HT1080 (cell line): ENCODE measurements around the gene PWP2. TPM values are rescaled to one million over a fixed set of nuclear protein-coding genes. Genes with fewer than 3 reads are reported as not detected.
"Not testable (repeated sequence)": the region's sequence is repeated elsewhere in the genome, so short reads cannot be mapped to it uniquely, and the experiment has no call there.

Experiments
- DNase-seq: peaks from one replicate; pipeline ENCODE4 v3.0.0-alpha.2; 2015; ENCODE audit warnings: low read depth
- total RNA-seq: library from RNA; depleted of rRNA; stranded (reverse); fragments of >200 nt; shearing (Covaris generic); gene quantifications from 2 replicates; pipeline ENCODE4 v1.2.3, GENCODE V29; 2014

Gene PWP2
- total RNA-seq, 1 experiment from 2014 or later = 7.7 TPM

DNA sequence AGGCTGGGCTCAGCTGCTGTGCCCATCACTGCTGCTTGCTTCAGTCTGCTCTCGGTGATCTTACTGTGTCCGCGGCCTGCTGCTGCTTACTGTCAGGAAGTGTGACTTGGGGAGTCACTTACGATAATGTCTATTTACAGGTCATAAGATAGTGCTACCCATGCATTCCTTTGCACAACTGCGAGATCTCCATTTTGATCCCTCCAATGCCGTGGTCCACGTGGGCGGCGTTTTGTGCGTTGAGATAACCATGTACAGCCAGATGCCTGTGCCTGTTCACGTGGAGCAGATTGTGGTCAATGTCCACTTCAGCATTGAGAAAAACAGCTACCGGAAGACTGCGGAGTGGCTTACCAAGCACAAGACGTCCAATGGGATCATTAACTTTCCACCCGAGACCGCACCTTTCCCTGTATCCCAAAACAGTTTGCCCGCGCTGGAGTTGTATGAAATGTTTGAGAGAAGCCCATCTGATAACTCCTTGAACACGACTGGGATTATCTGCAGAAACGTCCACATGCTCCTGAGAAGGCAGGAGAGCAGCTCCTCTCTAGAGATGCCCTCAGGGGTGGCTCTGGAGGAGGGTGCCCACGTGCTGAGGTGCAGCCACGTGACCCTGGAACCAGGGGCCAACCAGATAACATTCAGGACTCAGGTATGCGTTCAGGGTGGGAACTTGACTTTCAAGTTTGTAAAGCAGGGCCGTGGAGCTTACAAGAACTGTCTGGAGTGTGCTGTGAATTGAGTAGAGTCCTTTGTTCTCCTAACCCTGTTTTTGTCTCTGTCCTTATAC lies 24.4 kb upstream of the PWP2 start:
- no peak for DNase-seq

DNA sequence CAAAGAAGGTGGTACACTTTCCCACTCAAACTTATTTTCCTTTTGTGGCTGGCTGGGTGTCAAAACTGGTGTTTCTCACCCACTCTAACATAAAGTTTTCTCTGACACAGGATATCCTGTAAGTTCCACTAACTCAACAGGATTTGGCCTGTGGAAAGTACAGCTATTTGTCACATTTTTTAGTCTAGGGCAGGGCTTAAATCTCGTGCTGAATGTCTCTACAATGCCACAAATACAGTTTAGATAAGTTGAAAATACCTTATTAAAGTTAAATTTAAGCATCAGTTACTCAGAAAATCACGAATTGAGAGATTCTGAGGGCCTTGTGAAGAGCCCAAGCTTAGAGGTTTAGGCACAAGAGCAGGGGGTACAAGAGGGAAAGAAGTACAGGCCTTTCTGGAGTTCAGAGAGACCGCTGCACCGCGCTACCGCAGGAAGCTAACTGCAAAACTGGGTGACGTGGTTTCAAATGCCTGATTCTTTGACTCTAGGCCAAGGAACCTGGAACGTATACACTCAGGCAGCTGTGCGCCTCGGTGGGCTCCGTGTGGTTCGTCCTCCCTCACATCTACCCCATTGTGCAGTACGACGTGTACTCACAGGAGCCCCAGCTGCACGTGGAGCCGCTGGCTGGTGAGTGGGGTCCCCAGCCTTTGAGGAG lies 23.4 kb upstream of the PWP2 start:
- no peak for DNase-seq

DNA sequence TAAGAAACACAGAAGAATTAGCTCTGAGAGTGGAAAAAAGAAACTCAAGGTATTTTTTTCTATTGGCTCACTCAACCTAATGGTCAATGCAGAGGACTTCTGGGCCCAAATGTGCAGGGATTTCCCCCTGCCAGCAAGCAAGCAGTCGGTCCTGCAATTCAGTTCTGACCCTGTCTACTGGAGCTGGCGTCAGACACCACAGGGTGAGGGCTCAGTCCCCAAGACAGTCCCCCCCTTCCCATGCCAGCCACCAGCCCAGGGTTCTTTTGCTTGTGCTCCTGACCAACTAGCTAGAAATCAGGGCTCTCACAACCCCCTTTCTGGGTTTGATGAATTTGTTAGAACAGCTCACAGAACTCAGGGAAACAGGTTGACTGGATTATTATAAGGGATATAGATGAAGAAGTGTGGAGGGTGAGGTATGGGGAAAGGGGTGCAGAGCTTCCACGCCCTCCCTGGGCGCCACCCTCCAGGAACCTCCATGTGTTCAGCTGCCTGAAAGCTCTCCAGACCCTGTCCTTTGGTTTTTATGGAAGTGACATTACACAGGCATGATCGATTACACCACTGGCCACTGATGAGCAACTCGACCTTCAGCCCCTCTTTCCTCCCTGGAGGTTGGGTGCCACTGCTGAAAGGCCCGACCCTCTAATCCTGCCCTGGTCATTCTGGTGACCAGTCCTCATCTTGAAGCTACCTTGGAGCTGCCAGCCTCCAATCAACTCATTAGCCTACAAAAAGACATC lies 22.5 kb upstream of the PWP2 start:
- DNase-seq = no peak

DNA sequence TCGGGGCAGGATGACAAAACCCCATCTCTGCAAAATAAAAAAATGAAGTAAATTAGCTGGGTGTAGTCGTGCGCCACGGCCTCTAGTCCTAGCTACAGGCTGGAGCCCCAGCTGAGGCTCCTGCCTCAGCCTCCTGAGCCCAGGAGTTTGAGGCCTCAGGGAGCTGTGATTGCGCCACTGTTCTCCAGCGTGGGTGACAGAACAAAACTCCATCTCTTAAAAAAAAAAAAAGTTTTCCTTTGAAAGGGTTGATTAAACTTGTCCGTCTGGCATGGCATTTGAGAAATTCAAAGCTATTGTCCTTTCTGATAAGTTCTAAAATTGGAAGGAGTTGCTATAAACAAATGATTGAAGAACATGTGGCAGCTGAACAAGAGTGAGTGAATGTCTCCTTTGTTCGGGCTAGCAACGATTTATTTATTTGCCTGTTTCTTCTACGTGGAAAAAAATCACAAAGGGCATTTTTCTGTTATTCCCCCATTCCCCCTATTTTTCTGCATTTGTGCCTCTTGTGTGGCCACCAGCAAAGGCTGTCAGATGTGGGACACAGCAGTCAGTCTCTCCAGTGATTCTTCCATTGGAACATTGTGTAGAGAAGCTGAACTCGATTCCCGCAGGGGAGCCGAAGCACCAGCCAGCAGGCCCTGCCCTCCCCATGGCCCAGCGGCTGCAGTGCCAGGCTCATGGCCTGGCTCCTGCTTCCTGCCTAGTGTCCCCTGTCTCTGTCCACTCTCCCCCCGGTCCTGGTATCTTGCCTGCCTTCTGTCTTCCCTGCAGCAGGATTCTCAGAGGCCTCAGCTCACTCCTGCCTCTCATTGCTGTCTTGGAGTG lies 21.5 kb upstream of the PWP2 start:
- DNase-seq = no peak

DNA sequence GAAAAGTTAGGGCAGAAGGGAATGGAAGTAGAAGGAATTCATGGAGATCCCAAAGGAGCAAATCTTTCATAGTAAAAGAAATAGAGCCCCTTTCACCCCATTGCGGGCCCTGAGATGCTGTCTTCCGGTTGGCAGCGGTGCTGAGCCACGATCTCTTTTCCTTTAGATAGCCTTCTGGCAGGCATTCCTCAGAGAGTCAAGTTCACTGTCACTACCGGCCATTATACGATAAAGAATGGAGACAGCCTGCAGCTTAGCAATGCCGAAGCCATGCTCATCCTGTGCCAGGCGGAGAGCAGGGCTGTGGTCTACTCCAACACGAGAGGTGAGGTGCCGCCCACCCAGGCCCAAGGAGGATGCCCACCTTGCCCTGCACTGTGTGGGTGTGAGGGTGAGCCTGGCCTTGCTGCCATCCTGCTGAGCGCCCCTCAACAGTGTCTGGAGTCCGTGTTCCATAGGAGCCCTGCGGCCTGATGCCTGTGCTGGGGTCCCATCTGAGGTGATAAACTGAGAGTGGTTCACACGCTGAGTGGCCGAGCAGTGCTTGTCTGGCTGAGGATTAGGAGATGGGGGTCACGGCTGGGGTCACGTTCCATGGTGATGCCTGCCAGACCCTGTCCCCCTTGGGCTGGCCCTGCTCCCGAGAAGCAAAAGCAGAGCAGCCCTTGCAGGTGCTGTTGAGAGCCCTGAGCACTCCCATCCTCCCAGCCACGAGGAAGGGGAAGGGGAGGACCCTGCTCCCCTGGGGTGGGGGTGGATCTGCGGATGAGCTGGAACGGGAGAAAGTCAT lies 20.4 kb upstream of the PWP2 start:
- DNase-seq = no peak

DNA sequence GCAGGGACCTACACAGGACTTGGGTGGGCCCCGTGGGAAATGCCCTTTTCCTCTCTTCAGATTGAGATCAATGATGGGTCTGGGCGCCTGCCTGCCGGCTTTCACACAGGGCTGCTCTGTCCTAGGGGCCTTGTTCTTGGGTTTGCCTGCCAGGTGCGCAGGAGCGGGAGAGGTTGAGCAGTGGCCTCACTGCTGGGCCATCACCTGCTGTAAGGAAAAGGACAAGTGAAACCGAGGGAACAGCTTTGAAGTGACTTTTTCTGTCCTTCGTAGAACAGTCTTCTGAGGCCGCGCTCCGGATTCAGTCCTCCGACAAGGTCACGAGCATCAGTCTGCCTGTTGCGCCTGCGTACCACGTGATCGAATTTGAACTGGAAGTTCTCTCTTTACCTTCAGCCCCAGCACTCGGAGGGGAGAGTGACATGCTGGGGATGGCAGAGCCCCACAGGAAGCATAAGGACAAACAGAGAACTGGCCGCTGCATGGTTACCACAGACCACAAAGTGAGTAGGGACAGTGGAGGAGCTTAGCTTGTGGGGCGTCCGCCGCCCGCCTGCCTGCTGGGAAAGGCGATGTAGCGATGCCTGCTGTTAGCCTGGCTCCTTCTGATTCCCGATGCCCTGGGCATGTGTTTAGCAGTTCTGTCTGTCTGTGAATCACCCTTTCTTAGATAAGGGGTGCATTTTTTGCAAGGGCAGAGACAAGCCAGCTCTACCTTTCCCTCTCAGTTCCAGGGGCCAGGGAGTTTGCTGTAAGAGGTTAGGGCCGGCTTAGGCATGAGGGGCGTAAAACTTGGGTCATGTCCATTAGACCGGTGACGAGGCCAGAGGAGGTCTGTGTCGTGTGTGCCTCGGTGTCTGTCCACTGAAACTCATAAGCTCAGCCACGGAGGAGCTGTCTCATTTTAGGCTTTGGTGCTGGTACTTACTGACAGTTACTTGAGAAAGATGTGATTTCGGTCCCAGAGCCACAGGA lies 19.5 kb upstream of the PWP2 start:
- DNase-seq = no peak

DNA sequence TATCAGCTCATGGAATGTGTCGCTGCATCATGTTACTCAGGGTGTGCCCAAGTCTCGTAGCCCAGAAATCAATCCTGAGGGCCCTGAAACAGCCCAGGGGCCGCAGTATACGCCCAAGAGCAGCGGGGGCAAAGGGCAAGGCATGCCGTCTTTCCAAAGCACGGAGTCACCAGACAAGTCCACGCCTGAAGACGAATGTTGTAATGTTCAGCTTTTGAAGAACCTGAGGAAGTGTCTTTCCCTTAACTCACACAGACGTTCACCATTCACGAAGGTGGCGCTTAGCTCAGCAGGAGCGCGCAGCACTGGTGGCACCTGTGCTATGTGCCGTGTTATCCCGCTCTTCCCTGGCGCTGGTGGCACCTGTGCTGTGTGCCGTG lies 18.8 kb upstream of the PWP2 start:
- no peak for DNase-seq

DNA sequence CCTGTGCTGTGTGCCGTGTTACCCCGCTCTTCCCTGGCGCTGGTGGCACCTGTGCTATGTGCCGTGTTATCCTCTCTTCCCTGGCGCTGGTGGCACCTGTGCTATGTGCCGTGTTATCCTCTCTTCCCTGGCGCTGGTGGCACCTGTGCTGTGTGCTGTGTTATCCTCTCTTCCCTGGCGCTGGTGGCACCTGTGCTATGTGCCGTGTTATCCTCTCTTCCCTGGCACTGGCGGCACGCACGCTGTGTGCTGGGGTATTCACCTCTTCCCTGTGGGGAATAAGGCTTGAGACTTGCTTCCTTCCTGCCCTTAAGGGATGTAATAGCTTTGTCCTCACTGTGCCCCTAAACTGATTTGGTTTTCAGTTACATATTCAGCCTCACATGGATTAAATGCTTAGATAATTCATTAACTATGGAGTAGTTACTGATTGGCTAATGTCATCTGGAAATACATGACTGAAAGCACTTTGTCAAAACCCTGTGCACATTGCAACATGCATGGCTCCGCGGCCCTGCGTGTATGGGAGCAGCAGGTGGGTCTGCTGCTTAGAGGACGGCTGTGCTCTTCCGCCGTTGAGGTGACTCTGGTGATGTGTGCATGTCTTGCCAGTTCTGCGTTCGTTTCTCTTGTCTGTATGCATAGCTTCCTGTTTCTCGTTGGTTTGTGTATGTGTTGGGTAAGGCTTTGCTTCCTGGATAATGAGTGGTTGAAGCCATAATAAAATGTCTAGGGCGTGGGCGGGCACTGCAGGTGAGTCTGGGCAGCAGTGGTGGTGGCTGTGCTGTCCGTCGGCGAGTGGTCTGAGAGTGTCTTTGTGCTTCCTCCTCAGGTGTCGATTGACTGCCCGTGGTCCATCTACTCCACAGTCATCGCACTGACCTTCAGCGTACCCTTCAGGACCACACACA lies 17.9 kb upstream of the PWP2 start:
- DNase-seq = no peak

DNA sequence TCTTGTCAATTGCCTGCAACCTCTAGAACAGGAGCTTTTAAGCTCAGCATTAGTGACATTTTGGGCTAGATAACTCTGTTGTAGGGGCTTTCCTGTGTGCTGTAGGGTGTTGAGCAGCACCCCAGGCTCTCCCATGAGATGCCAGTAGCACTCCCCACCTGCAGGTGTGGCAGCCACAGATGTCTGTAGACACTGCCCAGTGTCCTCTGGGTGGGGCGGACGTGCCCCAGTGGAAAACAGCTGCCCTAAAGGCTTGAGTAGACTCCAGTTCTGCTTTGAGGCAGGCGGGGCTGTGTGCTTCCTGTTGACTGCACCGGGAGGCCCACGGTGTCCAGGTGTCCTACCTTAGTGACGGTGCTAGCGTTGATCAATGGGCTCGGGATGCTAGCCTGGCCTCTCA lies 16.9 kb upstream of the PWP2 start:
- DNase-seq = no peak

DNA sequence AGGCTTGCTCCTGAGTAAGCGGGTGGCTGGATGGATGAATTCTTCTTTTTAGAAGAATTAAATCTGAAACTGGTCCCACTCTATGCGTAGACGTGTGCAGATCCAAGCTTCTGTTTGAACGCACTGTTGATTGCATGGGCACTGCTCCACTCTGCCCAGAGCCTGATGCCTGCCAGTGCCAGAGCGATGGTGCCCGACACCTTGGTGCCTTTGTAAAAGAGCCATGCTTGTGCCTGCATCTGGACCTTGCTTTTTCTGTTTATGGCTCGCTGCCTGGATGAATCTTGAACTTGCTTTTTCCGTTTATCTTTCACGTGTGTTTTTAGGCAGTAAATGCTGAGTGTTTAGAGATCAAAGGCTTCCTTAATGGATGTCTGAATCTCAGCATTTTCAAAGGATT lies 15.0 kb upstream of the PWP2 start:
- DNase-seq = no peak

DNA sequence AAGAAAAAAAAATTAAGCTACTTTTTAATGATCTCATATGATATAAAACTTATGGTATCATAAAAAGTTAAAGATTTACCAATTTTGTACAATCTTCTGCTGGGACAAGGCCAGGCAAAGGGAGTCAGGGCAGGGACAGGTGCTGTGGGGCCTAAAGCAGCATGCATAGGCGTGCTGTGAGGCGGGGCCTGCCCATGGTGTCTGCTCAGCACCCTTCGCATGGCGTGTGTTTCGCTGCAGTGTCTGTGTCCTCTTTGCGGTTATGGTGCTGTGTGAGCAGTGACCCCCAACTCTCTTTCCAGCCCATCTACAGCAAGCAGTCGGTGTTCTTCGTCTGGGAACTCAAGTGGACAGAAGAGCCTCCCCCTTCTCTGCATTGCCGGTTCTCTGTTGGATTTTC lies 13.4 kb upstream of the PWP2 start:
- no peak for DNase-seq

DNA sequence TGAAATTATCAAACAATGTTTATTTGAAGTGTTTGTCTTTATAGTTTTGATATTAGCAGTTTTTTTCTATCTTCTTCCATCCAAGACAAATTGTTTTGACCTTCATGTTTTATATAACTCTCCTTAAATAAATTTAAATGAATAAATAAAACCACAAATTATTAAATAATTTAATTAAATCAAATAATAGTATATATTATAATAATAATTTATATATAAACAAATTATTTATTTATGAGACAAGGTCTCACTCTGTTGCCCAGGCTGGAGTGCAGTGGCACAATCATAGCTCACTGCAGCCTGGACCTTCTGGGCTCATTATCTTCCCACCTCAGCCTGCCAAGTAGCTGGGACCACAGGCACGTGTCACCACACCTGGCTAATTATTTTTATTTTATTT lies 12.4 kb upstream of the PWP2 start:
- DNase-seq = no peak

DNA sequence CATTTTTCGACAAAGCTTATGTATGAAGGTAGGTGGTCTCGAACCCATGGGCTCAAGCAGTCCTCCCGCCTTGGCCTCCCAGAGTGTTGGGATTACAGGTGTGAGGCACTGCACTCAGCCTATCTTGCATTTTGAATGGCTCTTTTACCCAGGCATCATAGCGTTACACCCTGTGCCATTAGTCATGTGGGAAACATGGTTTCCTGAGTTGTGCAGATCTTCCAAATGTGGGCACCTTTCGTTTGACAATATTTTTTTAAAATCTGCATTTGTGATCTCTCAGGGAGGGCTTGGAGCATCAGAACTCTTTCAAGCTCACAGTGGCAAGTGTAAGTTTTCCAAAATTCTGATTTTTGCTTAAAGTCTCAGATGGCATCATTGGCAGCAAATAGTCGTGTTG lies 8.7 kb upstream of the PWP2 start:
- DNase-seq = not testable (repeated sequence)

DNA sequence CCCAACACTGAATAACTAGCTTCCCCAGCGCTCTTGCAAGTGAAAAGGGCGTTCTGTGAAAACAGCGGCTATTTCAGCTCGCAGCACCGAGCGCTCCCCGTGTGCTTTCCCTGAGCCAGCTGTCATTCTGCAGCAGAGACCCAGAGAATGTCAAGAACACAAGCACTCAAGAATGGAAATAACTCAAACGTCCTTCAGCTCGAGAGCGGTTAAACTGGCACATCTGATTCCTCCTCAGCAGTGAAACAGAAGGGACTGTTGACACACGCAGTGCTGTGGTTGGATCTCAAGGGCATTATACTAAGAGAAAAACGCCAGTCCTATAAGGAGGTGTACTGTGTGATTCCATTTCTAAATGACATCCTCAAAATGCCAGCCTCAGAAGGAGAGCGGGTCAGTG lies 8.2 kb upstream of the PWP2 start:
- not testable (repeated sequence) for DNase-seq

DNA sequence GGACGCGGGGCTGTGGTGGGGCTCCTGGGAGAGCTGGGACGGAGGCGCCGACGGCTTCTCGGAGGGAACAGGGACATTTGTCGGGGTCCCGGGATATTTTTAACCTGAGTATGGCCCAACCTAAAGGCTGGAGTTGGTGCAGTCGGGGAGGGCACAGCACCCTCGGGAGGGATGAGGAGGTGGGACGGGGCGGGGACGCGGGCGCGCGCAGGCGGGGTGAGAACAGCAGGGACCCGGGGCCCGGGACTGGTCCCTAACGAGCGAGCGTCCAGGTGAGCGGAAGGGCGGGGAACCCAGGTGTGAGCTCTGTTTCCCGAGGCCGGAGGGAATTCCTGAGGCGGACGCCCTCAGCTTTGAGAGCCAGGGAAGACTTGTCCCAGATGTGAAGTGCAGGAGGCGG lies 390 bp downstream of the PWP2 start:
- DNase-seq = not testable (repeated sequence)

DNA sequence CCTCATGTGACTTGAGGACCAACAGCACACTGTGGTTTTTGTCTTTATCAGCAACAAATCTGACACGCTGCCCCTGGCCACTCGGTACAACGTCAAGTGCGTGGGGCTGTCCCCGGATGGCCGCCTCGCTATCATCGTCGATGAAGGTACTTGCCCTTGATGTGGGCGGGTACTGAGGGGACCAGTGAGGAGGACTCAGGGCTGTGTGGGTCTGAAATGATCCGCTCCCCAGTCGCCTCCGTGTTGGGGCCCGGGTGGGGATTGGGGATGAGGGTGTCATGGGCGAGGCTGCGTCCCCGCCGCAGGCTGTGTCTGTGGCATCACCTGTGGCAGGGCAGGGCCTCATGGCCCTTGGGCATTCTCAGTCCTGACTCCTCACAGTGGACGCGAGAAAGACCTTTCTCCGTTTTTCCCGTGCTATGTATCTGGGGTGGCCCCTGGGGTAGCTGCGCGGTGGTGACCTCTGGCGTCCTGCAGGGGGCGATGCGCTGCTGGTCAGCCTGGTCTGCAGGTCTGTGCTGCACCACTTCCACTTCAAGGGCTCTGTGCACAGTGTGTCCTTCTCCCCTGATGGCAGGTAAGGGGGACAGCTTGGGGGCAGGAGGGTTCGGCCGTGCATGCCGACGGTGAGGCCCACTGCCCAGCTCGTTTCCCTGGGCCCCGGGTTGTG lies 6.6 kb downstream of the PWP2 start:
- DNase-seq = not testable (repeated sequence)

DNA sequence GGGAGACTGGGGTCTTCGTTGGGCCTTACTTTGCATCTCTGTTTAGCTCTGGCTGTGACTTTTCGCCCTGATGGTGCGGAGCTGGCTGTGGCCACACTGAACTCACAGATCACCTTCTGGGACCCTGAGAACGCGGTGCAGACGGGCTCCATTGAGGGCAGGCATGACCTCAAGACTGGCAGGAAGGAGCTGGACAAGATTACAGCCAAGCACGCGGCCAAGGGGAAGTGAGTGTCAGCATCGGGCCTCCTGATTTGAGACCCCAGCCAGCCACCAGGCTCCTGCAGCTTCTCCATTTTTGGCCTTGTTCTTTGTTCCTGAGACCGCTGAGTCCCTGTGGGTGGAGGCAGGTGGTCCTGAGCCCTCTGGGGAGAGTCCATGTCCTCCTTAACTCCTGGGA lies 14.9 kb downstream of the PWP2 start:
- not testable (repeated sequence) for DNase-seq

DNA sequence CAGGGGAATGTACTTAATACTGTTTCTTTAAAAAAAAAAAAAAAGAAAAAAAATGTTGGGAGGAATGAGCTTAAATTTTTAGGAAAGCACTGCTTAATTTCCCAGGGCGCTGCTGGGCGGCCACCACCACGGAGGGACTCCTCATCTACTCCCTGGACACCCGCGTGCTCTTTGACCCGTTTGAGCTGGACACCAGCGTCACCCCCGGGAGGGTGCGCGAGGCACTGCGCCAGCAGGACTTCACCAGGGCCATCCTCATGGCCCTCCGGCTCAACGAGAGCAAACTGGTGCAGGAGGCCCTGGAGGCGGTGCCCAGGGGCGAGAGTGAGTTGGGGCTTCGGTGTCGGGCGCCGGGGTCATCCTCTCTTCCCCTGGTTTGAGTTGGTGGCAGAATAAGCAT lies 20.6 kb downstream of the PWP2 start:
- not testable (repeated sequence) for DNase-seq
